Measurements from ENCODE around the gene LRRIQ4.

Gene LRRIQ4

GRCh38 chr3:169771497-169772304, 41.0 kb upstream of the LRRIQ4 start (continued):
- TF ChIP-seq ZNF280C (tag by site-specific recombination; IDR thresholded peaks at IDR 0.05) (no peak), ZNF248 (tag by site-specific recombination; IDR thresholded peaks at IDR 0.05) (no peak), ZNF670 (tag by site-specific recombination; IDR thresholded peaks at IDR 0.05; ENCODE audit: low read depth) (no peak), ZNF311 (tag by site-specific recombination; IDR thresholded peaks at IDR 0.05; ENCODE audit: borderline replicate concordance) (no peak), PATZ1 (tag by site-specific recombination; IDR thresholded peaks at IDR 0.05) (no peak; the same call in none of the 2 replicates), WT1 (tag by site-specific recombination; IDR thresholded peaks at IDR 0.05) (no peak), PRDM6 (tag by site-specific recombination; IDR thresholded peaks at IDR 0.05) (peak; percentile 88), ZNF600 (tag by site-specific recombination; IDR thresholded peaks at IDR 0.05) (0 out of 2 replicates have a peak, but pooled peaks have one; percentile 27), KLF9 (tag by site-specific recombination; IDR thresholded peaks at IDR 0.05; ENCODE audit: low read depth) (no peak), ZNF843 (tag by site-specific recombination; IDR thresholded peaks at IDR 0.05) (no peak), ZSCAN23 (tag by site-specific recombination; IDR thresholded peaks at IDR 0.05) (no peak), ZNF792 (tag by site-specific recombination; IDR thresholded peaks at IDR 0.05) (no peak), ZNF501 (tag by site-specific recombination; IDR thresholded peaks at IDR 0.05) (0 out of 2 replicates have a peak, but pooled peaks have one; percentile 24), ZNF175 (tag by site-specific recombination; IDR thresholded peaks at IDR 0.05) (no peak), ZNF274 (IDR thresholded peaks at IDR 0.05; ENCODE audit: low read length) (no peak), ZNF274 (tag by site-specific recombination; IDR thresholded peaks at IDR 0.05; ENCODE audit: borderline replicate concordance) (no peak), ZNF426 (tag by site-specific recombination; IDR thresholded peaks at IDR 0.05) (no peak), SETDB1 (IDR thresholded peaks at IDR 0.05; ENCODE audit: insufficient read length, low read length) (no peak), ZBTB1 (tag by site-specific recombination; IDR thresholded peaks at IDR 0.05) (no peak), ZNF621 (tag by site-specific recombination; IDR thresholded peaks at IDR 0.05) (no peak)
- TF ChIP-seq, protein P1, sequence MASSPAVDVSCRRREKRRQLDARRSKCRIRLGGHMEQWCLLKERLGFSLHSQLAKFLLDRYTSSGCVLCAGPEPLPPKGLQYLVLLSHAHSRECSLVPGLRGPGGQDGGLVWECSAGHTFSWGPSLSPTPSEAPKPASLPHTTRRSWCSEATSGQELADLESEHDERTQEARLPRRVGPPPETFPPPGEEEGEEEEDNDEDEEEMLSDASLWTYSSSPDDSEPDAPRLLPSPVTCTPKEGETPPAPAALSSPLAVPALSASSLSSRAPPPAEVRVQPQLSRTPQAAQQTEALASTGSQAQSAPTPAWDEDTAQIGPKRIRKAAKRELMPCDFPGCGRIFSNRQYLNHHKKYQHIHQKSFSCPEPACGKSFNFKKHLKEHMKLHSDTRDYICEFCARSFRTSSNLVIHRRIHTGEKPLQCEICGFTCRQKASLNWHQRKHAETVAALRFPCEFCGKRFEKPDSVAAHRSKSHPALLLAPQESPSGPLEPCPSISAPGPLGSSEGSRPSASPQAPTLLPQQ (tag by site-specific recombination; IDR thresholded peaks at IDR 0.05) = no peak
- TF ChIP-seq, protein P2, sequence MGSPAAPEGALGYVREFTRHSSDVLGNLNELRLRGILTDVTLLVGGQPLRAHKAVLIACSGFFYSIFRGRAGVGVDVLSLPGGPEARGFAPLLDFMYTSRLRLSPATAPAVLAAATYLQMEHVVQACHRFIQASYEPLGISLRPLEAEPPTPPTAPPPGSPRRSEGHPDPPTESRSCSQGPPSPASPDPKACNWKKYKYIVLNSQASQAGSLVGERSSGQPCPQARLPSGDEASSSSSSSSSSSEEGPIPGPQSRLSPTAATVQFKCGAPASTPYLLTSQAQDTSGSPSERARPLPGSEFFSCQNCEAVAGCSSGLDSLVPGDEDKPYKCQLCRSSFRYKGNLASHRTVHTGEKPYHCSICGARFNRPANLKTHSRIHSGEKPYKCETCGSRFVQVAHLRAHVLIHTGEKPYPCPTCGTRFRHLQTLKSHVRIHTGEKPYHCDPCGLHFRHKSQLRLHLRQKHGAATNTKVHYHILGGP (tag by site-specific recombination; IDR thresholded peaks at IDR 0.05) = no peak
- TF ChIP-seq, protein P3, sequence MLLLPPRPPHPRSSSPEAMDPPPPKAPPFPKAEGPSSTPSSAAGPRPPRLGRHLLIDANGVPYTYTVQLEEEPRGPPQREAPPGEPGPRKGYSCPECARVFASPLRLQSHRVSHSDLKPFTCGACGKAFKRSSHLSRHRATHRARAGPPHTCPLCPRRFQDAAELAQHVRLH (tag by site-specific recombination; IDR thresholded peaks at IDR 0.05) = no peak
- TF ChIP-seq, protein P4, sequence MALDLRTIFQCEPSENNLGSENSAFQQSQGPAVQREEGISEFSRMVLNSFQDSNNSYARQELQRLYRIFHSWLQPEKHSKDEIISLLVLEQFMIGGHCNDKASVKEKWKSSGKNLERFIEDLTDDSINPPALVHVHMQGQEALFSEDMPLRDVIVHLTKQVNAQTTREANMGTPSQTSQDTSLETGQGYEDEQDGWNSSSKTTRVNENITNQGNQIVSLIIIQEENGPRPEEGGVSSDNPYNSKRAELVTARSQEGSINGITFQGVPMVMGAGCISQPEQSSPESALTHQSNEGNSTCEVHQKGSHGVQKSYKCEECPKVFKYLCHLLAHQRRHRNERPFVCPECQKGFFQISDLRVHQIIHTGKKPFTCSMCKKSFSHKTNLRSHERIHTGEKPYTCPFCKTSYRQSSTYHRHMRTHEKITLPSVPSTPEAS (tag by site-specific recombination; IDR thresholded peaks at IDR 0.05) = no peak
- TF ChIP-seq, protein P5, sequence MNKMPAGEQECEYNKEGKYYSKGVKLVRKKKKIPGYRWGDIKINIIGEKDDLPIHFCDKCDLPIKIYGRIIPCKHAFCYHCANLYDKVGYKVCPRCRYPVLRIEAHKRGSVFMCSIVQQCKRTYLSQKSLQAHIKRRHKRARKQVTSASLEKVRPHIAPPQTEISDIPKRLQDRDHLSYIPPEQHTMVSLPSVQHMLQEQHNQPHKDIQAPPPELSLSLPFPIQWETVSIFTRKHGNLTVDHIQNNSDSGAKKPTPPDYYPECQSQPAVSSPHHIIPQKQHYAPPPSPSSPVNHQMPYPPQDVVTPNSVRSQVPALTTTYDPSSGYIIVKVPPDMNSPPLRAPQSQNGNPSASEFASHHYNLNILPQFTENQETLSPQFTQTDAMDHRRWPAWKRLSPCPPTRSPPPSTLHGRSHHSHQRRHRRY (tag by site-specific recombination; IDR thresholded peaks at IDR 0.05) = no peak
- TF ChIP-seq, protein P6, sequence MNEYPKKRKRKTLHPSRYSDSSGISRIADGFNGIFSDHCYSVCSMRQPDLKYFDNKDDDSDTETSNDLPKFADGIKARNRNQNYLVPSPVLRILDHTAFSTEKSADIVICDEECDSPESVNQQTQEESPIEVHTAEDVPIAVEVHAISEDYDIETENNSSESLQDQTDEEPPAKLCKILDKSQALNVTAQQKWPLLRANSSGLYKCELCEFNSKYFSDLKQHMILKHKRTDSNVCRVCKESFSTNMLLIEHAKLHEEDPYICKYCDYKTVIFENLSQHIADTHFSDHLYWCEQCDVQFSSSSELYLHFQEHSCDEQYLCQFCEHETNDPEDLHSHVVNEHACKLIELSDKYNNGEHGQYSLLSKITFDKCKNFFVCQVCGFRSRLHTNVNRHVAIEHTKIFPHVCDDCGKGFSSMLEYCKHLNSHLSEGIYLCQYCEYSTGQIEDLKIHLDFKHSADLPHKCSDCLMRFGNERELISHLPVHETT (tag by site-specific recombination; IDR thresholded peaks at IDR 0.05) = no peak

Measured in HEK293 (cell line).